GM18502 (cell line): ENCODE measurements around the gene KRTAP10-11.
"Not testable (repeated sequence)": the region's sequence is repeated elsewhere in the genome, so short reads cannot be mapped to it uniquely, and the experiment has no call there.

ENCODE experiments used
- ATAC-seq: cut with Tn5 transposase; IDR thresholded peaks from one replicate; pipeline ENCODE4 v1.9.1; 2021; ENCODE audit warnings: mild to moderate bottlenecking; ENCODE audit not compliant: unreplicated experiment, poor library complexity

Gene KRTAP10-11

DNA sequence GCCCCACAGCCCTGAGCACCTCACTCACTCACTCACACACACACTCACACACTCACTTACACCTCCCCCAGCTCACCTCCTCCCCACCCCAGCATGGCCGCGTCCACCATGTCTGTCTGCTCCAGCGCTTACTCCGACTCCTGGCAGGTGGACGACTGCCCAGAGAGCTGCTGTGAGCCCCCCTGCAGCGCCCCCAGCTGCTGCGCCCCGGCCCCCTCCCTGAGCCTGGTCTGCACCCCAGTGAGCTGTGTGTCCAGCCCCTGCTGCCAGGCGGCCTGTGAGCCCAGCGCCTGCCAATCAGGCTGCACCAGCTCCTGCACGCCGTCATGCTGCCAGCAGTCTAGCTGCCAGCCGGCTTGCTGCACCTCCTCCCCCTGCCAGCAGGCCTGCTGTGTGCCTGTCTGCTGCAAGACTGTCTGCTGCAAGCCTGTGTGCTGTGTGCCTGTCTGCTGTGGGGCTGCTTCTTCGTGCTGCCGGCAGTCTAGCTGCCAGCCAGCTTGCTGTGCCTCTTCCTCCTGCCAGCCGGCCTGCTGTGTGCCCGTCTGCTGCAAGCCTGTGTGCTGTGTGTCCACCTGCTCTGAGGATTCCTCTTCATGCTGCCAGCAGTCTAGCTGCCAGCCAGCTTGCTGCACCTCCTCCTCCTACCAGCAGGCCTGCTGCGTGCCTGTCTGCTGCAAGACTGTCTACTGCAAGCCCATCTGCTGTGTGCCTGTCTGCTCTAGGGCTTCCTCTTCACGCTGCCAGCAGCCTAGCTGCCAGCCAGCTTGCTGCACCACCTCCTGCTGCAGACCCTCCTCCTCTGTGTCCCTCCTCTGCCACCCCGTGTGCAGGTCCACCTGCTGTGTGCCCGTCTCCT is at the start of gene KRTAP10-11:
KRTAP10-11 (plus strand) TSS at position 49 of the 856 bp plus-strand sequence; CDS start at position 94, 45 bp downstream.
- not testable (repeated sequence) for ATAC-seq

- ATAC-seq = no peak
Measured at GRCh38 chr21:44598061-44598460, 48.2 kb upstream of the KRTAP10-11 start.

DNA sequence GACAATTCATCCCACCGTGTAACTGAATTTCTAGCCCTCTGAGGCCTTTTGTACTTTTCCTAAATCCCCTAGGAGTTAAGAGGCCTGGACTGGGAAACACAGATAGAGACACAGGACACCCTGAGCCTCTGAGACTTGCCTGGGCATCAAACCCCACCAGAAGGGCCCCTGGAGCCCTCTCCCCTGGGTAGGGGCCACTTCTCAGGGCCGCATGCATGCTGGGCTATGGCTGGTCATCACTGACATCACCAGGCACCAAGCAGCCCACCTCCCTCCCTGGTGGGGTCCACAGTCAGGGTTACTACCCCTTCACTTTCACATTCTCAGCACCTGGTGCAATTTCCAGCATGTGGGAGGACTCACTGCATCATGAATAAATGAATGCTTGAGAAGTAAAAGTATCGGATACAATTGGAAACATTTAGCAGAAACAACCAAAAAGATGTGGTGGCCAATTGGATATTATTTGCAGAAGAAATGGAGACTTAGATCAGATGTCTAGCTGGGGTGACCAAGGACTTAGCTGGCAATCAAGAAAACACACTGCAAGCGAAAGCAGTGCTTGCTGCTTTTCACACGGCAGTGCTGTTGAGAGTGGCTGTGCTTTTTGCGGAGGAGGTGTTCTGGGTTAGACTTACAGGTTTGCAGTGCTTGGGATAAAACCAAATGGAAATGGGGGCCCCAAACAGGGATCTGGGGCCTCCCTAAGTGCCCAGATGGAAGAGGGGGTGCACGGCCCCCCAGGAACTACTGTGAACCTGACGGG is 46.8 kb upstream of the KRTAP10-11 start:
- ATAC-seq = no peak

DNA sequence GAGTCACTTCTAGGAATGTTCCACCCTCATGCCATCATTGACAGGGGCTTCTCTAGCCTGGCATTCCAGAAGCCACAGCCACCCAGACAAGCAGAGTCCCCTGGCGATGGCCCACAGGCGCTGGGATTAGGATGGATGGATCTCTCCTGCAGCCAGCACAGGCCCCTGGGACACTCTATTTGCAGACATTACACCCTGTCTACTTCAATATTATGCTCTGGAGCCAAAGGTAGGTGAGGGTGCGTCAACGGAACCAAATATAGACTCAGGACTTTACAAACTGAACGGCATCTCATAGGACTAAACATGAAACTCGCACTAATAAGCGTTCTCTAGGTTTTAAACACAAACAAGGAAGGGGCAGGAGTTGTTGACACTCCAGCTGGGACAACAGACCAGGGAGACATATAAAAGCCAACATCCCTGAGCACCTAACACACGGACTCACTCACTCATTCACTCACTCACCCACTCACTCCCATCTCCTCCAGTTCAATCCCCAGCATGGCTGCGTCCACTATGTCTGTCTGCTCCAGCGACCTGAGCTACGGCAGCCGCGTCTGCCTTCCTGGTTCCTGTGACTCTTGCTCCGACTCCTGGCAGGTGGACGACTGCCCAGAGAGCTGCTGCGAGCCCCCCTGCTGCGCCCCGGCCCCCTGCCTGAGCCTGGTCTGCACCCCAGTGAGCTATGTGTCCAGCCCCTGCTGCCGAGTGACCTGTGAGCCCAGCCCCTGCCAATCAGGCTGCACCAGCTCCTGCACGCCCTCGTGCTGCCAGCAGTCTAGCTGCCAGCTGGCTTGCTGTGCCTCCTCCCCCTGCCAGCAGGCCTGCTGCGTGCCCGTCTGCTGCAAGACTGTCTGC is 45.9 kb upstream of the KRTAP10-11 start, which contains the start of gene KRTAP10-7:
KRTAP10-7 (plus strand) TSS at position 480 of the 861 bp plus-strand sequence; CDS start at position 505, 25 bp downstream.
- ATAC-seq = not testable (repeated sequence)

- ATAC-seq = not testable (repeated sequence)
Measured at GRCh38 chr21:44601091-44601490, 45.1 kb upstream of the KRTAP10-11 start.

GRCh38 chr21:44601596-44602462 is 44.4 kb upstream of the KRTAP10-11 start:
- ATAC-seq = no peak

- no peak for ATAC-seq
Measured at GRCh38 chr21:44602463-44602850, 43.8 kb upstream of the KRTAP10-11 start.

GRCh38 chr21:44603109-44603875 is 42.9 kb upstream of the KRTAP10-11 start:
- ATAC-seq = no peak

DNA sequence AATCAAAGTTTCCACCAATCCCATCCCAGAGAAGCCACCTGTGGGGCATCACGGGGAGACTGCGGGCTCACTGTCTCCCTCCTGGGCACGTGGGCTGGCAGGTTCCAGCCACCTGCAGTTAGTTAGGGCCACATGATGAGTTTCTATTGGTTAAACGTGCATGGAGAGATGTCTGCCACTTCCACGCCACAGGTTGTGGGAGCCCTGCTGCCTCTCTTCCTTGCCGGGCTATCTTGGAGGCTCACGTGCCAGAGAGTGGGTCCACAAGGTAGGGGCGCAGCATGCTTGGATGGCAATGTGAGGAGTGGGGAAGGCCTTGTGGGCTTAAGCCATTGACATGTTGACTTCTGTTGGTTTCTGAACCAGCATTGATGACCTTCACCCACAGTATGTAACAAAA is 42.3 kb upstream of the KRTAP10-11 start:
- ATAC-seq = no peak

DNA sequence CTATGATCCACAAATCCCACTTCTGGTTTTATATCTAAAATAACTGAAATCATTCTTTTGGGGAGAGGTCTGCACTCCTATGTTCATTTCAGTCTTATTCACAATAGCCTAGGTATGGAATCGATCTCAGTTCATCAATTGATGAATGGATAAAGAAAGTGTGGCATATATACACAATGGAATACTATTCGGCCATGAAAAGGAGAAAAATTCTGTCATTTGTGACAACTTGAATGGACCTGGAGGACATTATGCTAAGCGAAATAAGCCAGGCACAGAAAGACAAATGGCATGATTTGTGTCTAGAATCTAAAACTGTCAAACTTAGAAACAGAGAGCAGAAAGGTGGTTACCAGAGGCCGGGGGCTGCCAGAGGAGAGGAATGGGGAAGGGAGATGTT is 39.7 kb upstream of the KRTAP10-11 start:
- ATAC-seq = no peak

- ATAC-seq = no peak
Measured at GRCh38 chr21:44609193-44609592, 37.0 kb upstream of the KRTAP10-11 start.

DNA sequence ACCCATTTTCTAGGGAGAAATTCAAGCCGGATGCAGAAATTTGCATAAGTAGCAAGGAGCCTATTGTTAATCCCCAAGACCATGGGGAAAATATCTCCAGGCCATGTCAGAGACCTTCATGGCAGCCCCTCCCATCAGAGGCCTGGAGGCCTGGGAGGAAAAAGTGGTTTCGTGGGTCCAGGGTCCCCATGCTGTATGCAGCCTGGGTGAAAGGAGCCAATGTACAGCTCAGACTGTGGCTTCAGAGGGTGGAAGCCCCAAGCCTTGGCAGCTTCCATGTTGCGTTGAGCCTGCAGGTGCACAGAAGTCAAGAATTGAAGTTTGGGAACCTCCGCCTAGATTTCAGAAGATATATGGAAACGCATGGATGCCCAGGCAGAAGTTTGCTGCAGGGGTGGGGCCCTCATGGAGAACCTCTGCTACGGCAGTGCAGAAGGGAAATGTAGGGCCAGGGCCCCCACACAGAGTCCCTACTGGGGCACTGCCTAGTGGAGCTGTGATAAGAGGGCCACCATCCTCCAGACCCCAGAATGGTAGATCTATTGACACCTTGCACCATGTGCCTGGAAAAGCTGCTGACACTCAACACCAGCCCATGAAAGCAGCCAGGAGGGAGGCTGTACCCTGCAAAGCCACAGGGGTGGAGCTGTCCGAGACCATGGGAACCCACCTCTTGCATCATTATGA is 35.9 kb upstream of the KRTAP10-11 start:
- not testable (repeated sequence) for ATAC-seq

GRCh38 chr21:44611551-44611950 is 34.7 kb upstream of the KRTAP10-11 start:
- ATAC-seq = no peak

DNA sequence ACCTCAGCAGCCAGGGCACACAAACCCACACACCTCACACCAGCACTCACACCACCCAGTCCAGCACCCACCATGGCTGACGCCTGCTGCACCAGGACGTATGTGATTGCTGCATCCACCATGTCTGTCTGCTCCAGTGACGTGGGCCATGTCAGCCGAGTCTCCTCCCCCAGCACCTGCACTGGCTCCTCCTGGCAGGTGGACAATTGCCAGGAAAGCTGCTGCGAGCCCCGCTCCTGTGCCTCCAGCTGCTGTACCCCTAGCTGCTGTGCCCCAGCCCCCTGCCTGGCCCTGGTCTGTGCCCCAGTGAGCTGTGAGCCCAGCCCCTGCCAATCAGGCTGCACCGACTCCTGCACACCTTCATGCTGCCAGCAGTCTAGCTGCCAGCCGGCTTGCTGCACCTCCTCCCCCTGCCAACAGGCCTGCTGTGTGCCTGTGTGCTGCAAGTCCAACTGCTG is 34.2 kb upstream of the KRTAP10-11 start, which contains the start of gene KRTAP10-8:
KRTAP10-8 (plus strand) TSS at position 51 of the 458 bp plus-strand sequence; CDS start at position 73, 22 bp downstream.
- ATAC-seq = no peak

GRCh38 chr21:44612669-44613229 is 33.5 kb upstream of the KRTAP10-11 start:
- no peak for ATAC-seq

DNA sequence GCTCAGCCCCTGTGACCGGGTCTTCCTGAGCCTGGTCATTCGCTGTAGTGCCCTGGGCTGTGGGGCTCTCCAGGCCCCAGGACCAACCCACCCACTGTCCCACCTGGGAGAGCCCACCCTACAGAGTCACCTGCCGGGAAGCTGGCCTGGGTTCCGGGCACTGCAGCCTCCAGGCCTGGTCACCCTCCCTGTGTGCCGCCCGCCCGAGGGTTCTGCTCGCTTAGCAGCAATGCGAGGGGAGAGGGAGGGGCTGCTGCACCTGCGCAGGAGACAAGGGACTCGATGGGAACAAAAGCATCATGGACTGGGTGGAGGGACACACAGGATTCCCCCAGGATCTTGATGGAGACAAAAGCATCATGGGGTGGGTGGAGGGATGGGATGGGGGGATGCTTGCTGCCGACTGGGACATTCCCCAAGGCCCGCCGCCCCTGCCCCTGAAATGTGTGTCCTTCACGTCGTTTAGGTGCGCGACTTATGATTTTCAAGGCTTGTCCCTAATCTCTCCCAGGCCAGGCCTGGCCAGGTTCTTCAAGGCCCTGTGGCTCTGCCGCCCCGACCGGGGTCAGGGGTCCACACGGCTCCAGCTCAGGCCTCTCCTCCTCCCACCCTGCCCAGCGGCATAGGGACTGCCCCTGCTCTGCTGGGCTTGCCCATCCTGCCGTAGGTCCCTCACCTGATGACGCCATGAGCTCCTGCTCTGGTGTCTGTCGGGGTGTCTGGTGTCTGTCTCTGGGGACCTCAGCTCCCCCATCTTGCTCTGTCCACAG is 32.6 kb upstream of the KRTAP10-11 start:
- ATAC-seq = no peak

- no peak for ATAC-seq
Measured at GRCh38 chr21:44614161-44614631, 32.0 kb upstream of the KRTAP10-11 start.
